Activated CD4-positive, alpha-beta T cell treated with anti-CD3 and anti-CD28 coated beads for 36 hours (primary cell): Measurements from ENCODE around the gene SPATA2L. TPM values are rescaled to one million over a fixed set of nuclear protein-coding genes. Genes with fewer than 3 reads are reported as not detected.
"Not testable (repeated sequence)": the region's sequence is repeated elsewhere in the genome, so short reads cannot be mapped to it uniquely, and the experiment has no call there.

Experiments
- ATAC-seq: fragments of 200-7000 bp; cut with Tn5 transposase; one replicate; pipeline ENCODE4 v1.10.0; 2021; ENCODE audit warnings: mild to moderate bottlenecking, moderate library complexity
- CTCF ChIA-PET: fragments of 350-600 bp; sonication (Branson Sonifier 250); formaldehyde crosslinking; loops from one replicate; lab custom pipeline; 2021; ENCODE audit warnings: antibody characterized with exemption; lab: Charles Lee
- POLR2A ChIA-PET: fragments of 350-600 bp; sonication (Branson Sonifier 250); formaldehyde crosslinking; loops from one replicate; lab custom pipeline; 2021; ENCODE audit warnings: antibody characterized with exemption, inconsistent platforms; lab: Charles Lee
- DNase-seq: peaks from one replicate; pipeline ENCODE4 v3.0.0-alpha.2; 2020
- H3K27ac Mint-ChIP-seq: one replicate; pipeline ENCODE4 v1.8.0; 2021; ENCODE audit warnings: mixed read lengths
- H3K27me3 Mint-ChIP-seq: one replicate; pipeline ENCODE4 v1.8.0; 2021; ENCODE audit warnings: mixed read lengths
- H3K36me3 Mint-ChIP-seq: one replicate; pipeline ENCODE4 v1.8.0; 2021; ENCODE audit warnings: low read depth, mixed read lengths
- H3K4me1 Mint-ChIP-seq: one replicate; pipeline ENCODE4 v1.8.0; 2021; ENCODE audit warnings: mixed read lengths
- H3K4me3 Mint-ChIP-seq: one replicate; pipeline ENCODE4 v1.8.0; 2021; ENCODE audit warnings: mild to moderate bottlenecking, moderate library complexity, mixed read lengths
- H3K9me3 Mint-ChIP-seq: one replicate; pipeline ENCODE4 v1.8.0; 2021; ENCODE audit warnings: low read depth, mixed read lengths
- intact Hi-C, 2 experiments: fragments of 100-400 bp; cut with DNase I in 1 of 2; cut with micrococcal nuclease in 1 of 2; formaldehyde crosslinking; loops; one replicate each; pipeline versions ENCODE4 v1.14.2 to v1.15.1; 2022 to 2024; cut with DNase I, micrococcal nuclease
- total RNA-seq, 2 experiments: library from RNA; stranded (reverse); gene quantifications; one replicate each; pipeline ENCODE4 v1.2.3, GENCODE V29; 2021

SPATA2L gene
- total RNA-seq, 2 experiments from 2014 or later = 4.9 to 6.5 TPM

- intact Hi-C loops = no loop called here
- Mint-ChIP-seq H3K4me1 (peaks cover 6% of the 10 kb centered on the region), H3K36me3 (peaks cover 12% of the 10 kb centered on the region), H3K4me3 (no peak overlapping the region), H3K27ac (no peak overlapping the region), H3K9me3 (no peaks in the 10 kb centered on the region), H3K27me3 (no peaks in the 10 kb centered on the region)
- ChIA-PET POLR2A (interaction anchor here (0.5 to 0.6 kb wide), 2 partner anchors 17 to 141 kb away, joined by 3 to 6 read pairs; no protein-coding TSS in a partner anchor), CTCF (interaction anchor here (1.3 kb wide), 1 partner anchor 168 kb away, joined by 3 read pairs; no protein-coding TSS in a partner anchor)
- DNase-seq (peak; percentile 6), ATAC-seq (no peak)
These were observed 5.4 kb downstream of the SPATA2L start for GRCh38 chr16:89695875-89696669.

GRCh38 chr16:89695086-89695874, 6.2 kb downstream of the SPATA2L start:
- Mint-ChIP-seq H3K4me1 (peaks cover 6% of the 10 kb centered on the region), H3K36me3 (peaks cover 14% of the 10 kb centered on the region), H3K27me3 (no peaks in the 10 kb centered on the region), H3K27ac (no peak overlapping the region), H3K4me3 (no peak overlapping the region), H3K9me3 (no peaks in the 10 kb centered on the region)
- ChIA-PET POLR2A (no interaction called here), CTCF (no interaction called here)
- DNase-seq (peak; percentile 4), ATAC-seq (no peak)
- intact Hi-C loops = no loop called here

- POLR2A ChIA-PET, H3K27ac Mint-ChIP-seq, intact Hi-C loops, ATAC-seq, H3K4me1 Mint-ChIP-seq, H3K27me3 Mint-ChIP-seq, CTCF ChIA-PET, H3K9me3 Mint-ChIP-seq, H3K4me3 Mint-ChIP-seq: not testable (repeated sequence)
- peak; percentile 4 for DNase-seq
- H3K36me3 Mint-ChIP-seq = peaks cover 19% of the 10 kb centered on the region
These were observed 6.8 kb downstream of the SPATA2L start for GRCh38 chr16:89694784-89695085.

GRCh38 chr16:89693931-89694783, 7.3 kb downstream of the SPATA2L start:
- peak; percentile 6 for DNase-seq
- CTCF ChIA-PET = no interaction called here

GRCh38 chr16:89693289-89693731, 8.2 kb downstream of the SPATA2L start:
- Mint-ChIP-seq H3K27ac (no peak overlapping the region), H3K36me3 (peaks cover 17% of the 10 kb centered on the region), H3K27me3 (no peaks in the 10 kb centered on the region), H3K9me3 (no peaks in the 10 kb centered on the region), H3K4me1 (peaks cover 4% of the 10 kb centered on the region), H3K4me3 (no peak overlapping the region)
- CTCF ChIA-PET = no interaction called here
- DNase-seq = peak; percentile 3
- ATAC-seq = no peak
- intact Hi-C loops = no loop called here
- POLR2A ChIA-PET = no interaction called here

More at GRCh38 chr16:89693931-89694783, 7.3 kb downstream of the SPATA2L start:
- H3K27ac Mint-ChIP-seq = no peak overlapping the region
- POLR2A ChIA-PET = no interaction called here
- H3K4me1 Mint-ChIP-seq = peaks cover 2% of the 10 kb centered on the region
- H3K27me3 Mint-ChIP-seq = no peaks in the 10 kb centered on the region
- H3K4me3 Mint-ChIP-seq = no peak overlapping the region
- no peak for ATAC-seq
- intact Hi-C loops = no loop called here
- no peaks in the 10 kb centered on the region for H3K9me3 Mint-ChIP-seq
- peaks cover 19% of the 10 kb centered on the region for H3K36me3 Mint-ChIP-seq

- ATAC-seq (no peak), DNase-seq (peak; percentile 2)
- Mint-ChIP-seq H3K4me1 (peaks cover 10% of the 10 kb centered on the region), H3K9me3 (no peaks in the 10 kb centered on the region), H3K36me3 (peaks cover 23% of the 10 kb centered on the region), H3K27me3 (no peaks in the 10 kb centered on the region), H3K4me3 (no peak overlapping the region), H3K27ac (no peak overlapping the region)
- CTCF ChIA-PET = no interaction called here
- intact Hi-C loops = no loop called here
- POLR2A ChIA-PET = no interaction called here
These were observed 9.4 kb downstream of the SPATA2L start for GRCh38 chr16:89691986-89692569.

GRCh38 chr16:89691231-89691985, 10.1 kb downstream of the SPATA2L start:
- peak; percentile 3 for DNase-seq
- no peak overlapping the region for H3K4me3 Mint-ChIP-seq
- intact Hi-C loops = no loop called here
- no peaks in the 10 kb centered on the region for H3K9me3 Mint-ChIP-seq
- H3K4me1 Mint-ChIP-seq = peaks cover 11% of the 10 kb centered on the region
- peaks cover 23% of the 10 kb centered on the region for H3K36me3 Mint-ChIP-seq
- no peaks in the 10 kb centered on the region for H3K27me3 Mint-ChIP-seq
- ATAC-seq = no peak
- CTCF ChIA-PET = no interaction called here
- H3K27ac Mint-ChIP-seq = no peak overlapping the region
- POLR2A ChIA-PET = no interaction called here

GRCh38 chr16:89690392-89690901, 11.1 kb downstream of the SPATA2L start:
- ChIA-PET CTCF (interaction anchor here (2.2 kb wide), 1 partner anchor 10 kb away, joined by 13 read pairs; no protein-coding TSS in a partner anchor), POLR2A (no interaction called here)
- Mint-ChIP-seq H3K4me1 (peaks cover 14% of the 10 kb centered on the region), H3K27me3 (no peaks in the 10 kb centered on the region), H3K27ac (no peak overlapping the region), H3K36me3 (peaks cover 23% of the 10 kb centered on the region), H3K9me3 (no peaks in the 10 kb centered on the region), H3K4me3 (no peak overlapping the region)
- intact Hi-C loops = no loop called here
- no peak for ATAC-seq
- DNase-seq = peak; percentile 3

- H3K9me3 Mint-ChIP-seq, DNase-seq, POLR2A ChIA-PET, H3K27ac Mint-ChIP-seq, intact Hi-C loops, ATAC-seq, H3K27me3 Mint-ChIP-seq, H3K4me3 Mint-ChIP-seq: not testable (repeated sequence)
- peaks cover 14% of the 10 kb centered on the region for H3K4me1 Mint-ChIP-seq
- CTCF ChIA-PET = interaction anchor here (1.0 to 2.2 kb wide), 3 partner anchors 11 to 19 kb away, joined by 3 to 13 read pairs (median 4); no protein-coding TSS in a partner anchor
- H3K36me3 Mint-ChIP-seq = peaks cover 23% of the 10 kb centered on the region
These were observed 11.9 kb downstream of the SPATA2L start for GRCh38 chr16:89689621-89690020.

GRCh38 chr16:89689142-89689541, 12.4 kb downstream of the SPATA2L start:
- Mint-ChIP-seq H3K4me1 (peaks cover 14% of the 10 kb centered on the region), H3K9me3 (no peaks in the 10 kb centered on the region), H3K27ac (no peak overlapping the region), H3K36me3 (peaks cover 23% of the 10 kb centered on the region), H3K4me3 (no peak overlapping the region), H3K27me3 (no peaks in the 10 kb centered on the region)
- DNase-seq (no peak), ATAC-seq (no peak)
- POLR2A ChIA-PET = no interaction called here
- intact Hi-C loops = no loop called here
- CTCF ChIA-PET = interaction anchor here (1.0 to 2.2 kb wide), 3 partner anchors 11 to 19 kb away, joined by 3 to 13 read pairs (median 4); no protein-coding TSS in a partner anchor
